ENCODE measurements around the gene C10orf90. TPM values are rescaled to one million over a fixed set of nuclear protein-coding genes. Genes with fewer than 3 reads are reported as not detected.

C10orf90 gene
- total and polyA plus RNA-seq, 2 donors (not counting 3 experiments of a cell fraction or from before 2014, with no cell fraction given) = not detected

DNA sequence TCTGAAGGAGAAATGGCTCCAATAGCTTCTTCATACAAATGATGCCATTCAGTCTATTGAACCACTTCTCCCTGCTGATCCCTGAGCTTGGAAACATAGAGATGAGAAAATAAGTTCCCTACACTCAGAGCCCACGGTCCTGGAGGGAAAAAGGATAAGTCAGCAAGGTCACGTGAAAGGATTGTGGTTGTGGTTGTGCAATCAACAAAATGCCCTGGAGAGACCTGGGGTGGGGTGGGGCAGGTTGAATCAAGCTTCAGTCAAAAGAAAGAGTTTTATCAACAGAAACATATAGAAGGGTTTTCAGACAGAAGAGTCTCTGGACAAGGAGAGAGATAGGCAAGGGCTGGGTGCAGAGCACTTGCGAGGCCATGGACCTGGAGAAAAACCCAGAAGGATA lies 30.1 kb downstream of the C10orf90 start:
- Histone ChIP-seq H3K9me1 (replicated peaks; ENCODE audit: control insufficient read depth, extremely low read depth, insufficient read depth, low read length) (no peaks in the 10 kb centered on the region), H3K79me2 (ENCODE audit: control insufficient read depth, insufficient read depth, low read length) (no peaks in the 10 kb centered on the region), H3K4me2 (ENCODE audit: insufficient read depth, low read length) (no peak overlapping the region), H3K9ac (replicated peaks; ENCODE audit: extremely low read depth, insufficient read depth, low read length) (no peak overlapping the region), H3K9me3 (replicated peaks; ENCODE audit: control insufficient read depth, insufficient read depth, low read length) (no peaks in the 10 kb centered on the region), H3K27ac (ENCODE audit: insufficient read depth, low read depth, low read length) (no peak overlapping the region), H3K4me3 (replicated peaks in 1 of 3; ENCODE audit: insufficient read depth in 1 of 3, low read depth in 1 of 3, low read length in 3 of 3) (no peak overlapping the region), H3K36me3 (ENCODE audit: control insufficient read depth in 2 of 2, extremely low read depth in 1 of 2, insufficient read depth in 2 of 2, low read length in 2 of 2) (no peaks in the 10 kb centered on the region), H3K4me1 (ENCODE audit: control insufficient read depth, extremely low read depth, insufficient read depth, low read length) (no peaks in the 10 kb centered on the region), H2AFZ (ENCODE audit: low read depth, low read length) (no peak overlapping the region), H3K27me3 (ENCODE audit: control insufficient read depth in 2 of 2, insufficient read depth in 2 of 2, low read length in 2 of 2) (no peaks in the 10 kb centered on the region), H4K20me1 (replicated peaks; ENCODE audit: control insufficient read depth, extremely low read depth, insufficient read depth, low read length) (no peaks in the 10 kb centered on the region)
- no TSS peak for BruUV-seq (replicated peaks)
- TF ChIP-seq, protein P1, sequence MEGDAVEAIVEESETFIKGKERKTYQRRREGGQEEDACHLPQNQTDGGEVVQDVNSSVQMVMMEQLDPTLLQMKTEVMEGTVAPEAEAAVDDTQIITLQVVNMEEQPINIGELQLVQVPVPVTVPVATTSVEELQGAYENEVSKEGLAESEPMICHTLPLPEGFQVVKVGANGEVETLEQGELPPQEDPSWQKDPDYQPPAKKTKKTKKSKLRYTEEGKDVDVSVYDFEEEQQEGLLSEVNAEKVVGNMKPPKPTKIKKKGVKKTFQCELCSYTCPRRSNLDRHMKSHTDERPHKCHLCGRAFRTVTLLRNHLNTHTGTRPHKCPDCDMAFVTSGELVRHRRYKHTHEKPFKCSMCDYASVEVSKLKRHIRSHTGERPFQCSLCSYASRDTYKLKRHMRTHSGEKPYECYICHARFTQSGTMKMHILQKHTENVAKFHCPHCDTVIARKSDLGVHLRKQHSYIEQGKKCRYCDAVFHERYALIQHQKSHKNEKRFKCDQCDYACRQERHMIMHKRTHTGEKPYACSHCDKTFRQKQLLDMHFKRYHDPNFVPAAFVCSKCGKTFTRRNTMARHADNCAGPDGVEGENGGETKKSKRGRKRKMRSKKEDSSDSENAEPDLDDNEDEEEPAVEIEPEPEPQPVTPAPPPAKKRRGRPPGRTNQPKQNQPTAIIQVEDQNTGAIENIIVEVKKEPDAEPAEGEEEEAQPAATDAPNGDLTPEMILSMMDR (IDR thresholded peaks at IDR 0.05; ENCODE audit: extremely low read depth in 1 of 2, insufficient read depth in 1 of 2, low read depth in 1 of 2, low read length in 2 of 2) = no peak
- TF ChIP-seq JUN (IDR thresholded peaks at IDR 0.05; ENCODE audit: borderline replicate concordance, insufficient read depth, insufficient read length, low read depth) (no peak), EZH2 (IDR thresholded peaks at IDR 0.05; ENCODE audit: borderline replicate concordance, low read depth, low read length, severe bottlenecking) (no peak), MYC (IDR thresholded peaks at IDR 0.05; ENCODE audit: low read depth, low read length) (no peak)
- TF ChIP-seq, protein P2, sequence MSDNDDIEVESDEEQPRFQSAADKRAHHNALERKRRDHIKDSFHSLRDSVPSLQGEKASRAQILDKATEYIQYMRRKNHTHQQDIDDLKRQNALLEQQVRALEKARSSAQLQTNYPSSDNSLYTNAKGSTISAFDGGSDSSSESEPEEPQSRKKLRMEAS (IDR thresholded peaks at IDR 0.05; ENCODE audit: insufficient read depth, insufficient read length) = no peak
- FAIRE-seq (no peak), DNase-seq (ENCODE audit: low read depth, low spot score) (no peak)
- intact Hi-C loops (cut with micrococcal nuclease) = no loop called here
- ChIA-PET POLR2A (no interaction called here), CTCF (no interaction called here)
- dilution Hi-C loops (cut with MboI; ENCODE audit: extremely low pct_ligation_motif_present, low sequenced_read_pairs) = no loop called here

DNA sequence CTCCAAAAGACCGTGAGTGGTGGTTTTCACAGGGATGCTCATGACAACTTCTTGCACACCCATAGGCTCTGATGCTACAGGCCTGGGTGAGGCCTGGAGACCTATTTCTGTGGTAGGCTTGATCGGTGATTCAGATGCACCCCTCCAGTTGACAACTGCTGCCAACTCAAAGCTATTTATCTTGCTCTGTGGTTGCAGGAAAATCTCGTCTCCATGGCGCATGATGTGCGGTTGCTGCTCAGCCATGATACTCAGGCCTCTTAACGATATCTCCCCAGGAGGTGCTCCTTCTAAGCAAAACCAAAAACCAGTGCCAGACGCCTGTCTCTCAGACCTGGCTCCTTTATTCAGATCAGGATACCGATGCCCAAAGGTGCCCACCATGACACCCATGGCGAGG lies 31.4 kb downstream of the C10orf90 start:
- H3K4me3 ChIP-seq (replicated peaks in 1 of 3; ENCODE audit: insufficient read depth in 1 of 3, low read depth in 1 of 3, low read length in 3 of 3) = no peak overlapping the region
- H3K9me3 ChIP-seq (replicated peaks; ENCODE audit: control insufficient read depth, insufficient read depth, low read length) = no peaks in the 10 kb centered on the region
- dilution Hi-C loops (cut with MboI; ENCODE audit: extremely low pct_ligation_motif_present, low sequenced_read_pairs) = no loop called here

More for the DNA sequence above, 31.4 kb downstream of the C10orf90 start:
- POLR2A ChIA-PET = no interaction called here
- TF ChIP-seq EZH2 (IDR thresholded peaks at IDR 0.05; ENCODE audit: borderline replicate concordance, low read depth, low read length, severe bottlenecking) (no peak), GATA2 (IDR thresholded peaks at IDR 0.05; ENCODE audit: insufficient read depth, insufficient read length, low read depth, low read length) (no peak), MYC (IDR thresholded peaks at IDR 0.05; ENCODE audit: low read depth, low read length) (no peak), JUN (IDR thresholded peaks at IDR 0.05; ENCODE audit: borderline replicate concordance, insufficient read depth, insufficient read length, low read depth) (no peak), POLR2A (IDR thresholded peaks at IDR 0.05; ENCODE audit: low read depth, low read length) (no peak), FOS (IDR thresholded peaks at IDR 0.05; ENCODE audit: borderline replicate concordance, insufficient read depth, low read length) (no peak), POLR2AphosphoS5 (IDR thresholded peaks at IDR 0.05; ENCODE audit: insufficient read depth, low read depth, low read length) (no peak)
- TF ChIP-seq, protein P1 (IDR thresholded peaks at IDR 0.05; ENCODE audit: extremely low read depth in 1 of 2, insufficient read depth in 1 of 2, low read depth in 1 of 2, low read length in 2 of 2) = no peak
- TF ChIP-seq, protein P2 (IDR thresholded peaks at IDR 0.05; ENCODE audit: insufficient read depth, insufficient read length) = no peak
- no TSS peak for BruUV-seq (replicated peaks)
- no peaks in the 10 kb centered on the region for H3K9me1 ChIP-seq (replicated peaks; ENCODE audit: control insufficient read depth, extremely low read depth, insufficient read depth, low read length)
- no peaks in the 10 kb centered on the region for H3K79me2 ChIP-seq (ENCODE audit: control insufficient read depth, insufficient read depth, low read length)
- intact Hi-C loops (cut with micrococcal nuclease) = no loop called here
- H3K4me1 ChIP-seq (ENCODE audit: control insufficient read depth, extremely low read depth, insufficient read depth, low read length) = no peaks in the 10 kb centered on the region
- H3K36me3 ChIP-seq (ENCODE audit: control insufficient read depth in 2 of 2, extremely low read depth in 1 of 2, insufficient read depth in 2 of 2, low read length in 2 of 2) = no peaks in the 10 kb centered on the region
- no peak for DNase-seq (ENCODE audit: low read depth, low spot score)
- H3K27ac ChIP-seq (ENCODE audit: insufficient read depth, low read depth, low read length) = no peak overlapping the region
- no peaks in the 10 kb centered on the region for H4K20me1 ChIP-seq (replicated peaks; ENCODE audit: control insufficient read depth, extremely low read depth, insufficient read depth, low read length)
- H3K4me2 ChIP-seq (ENCODE audit: insufficient read depth, low read length) = no peak overlapping the region
- no peak overlapping the region for H2AFZ ChIP-seq (ENCODE audit: low read depth, low read length)
- CTCF ChIA-PET = no interaction called here
- no peak overlapping the region for H3K9ac ChIP-seq (replicated peaks; ENCODE audit: extremely low read depth, insufficient read depth, low read length)
- FAIRE-seq = no peak
- no peaks in the 10 kb centered on the region for H3K27me3 ChIP-seq (ENCODE audit: control insufficient read depth in 2 of 2, insufficient read depth in 2 of 2, low read length in 2 of 2)
